Sciatic nerve (tissue), 2 donors: ENCODE measurements around the gene UBE2S. TPM values are rescaled to one million over a fixed set of nuclear protein-coding genes. Genes with fewer than 3 reads are reported as not detected.
"Not testable (repeated sequence)": the region's sequence is repeated elsewhere in the genome, so short reads cannot be mapped to it uniquely, and the experiment has no call there.

ENCODE experiments used
- ATAC-seq: fragments of 200-7000 bp; cut with Tn5 transposase; one replicate; pipeline ENCODE4 v1.9.1; 2020; ENCODE audit warnings: mild to moderate bottlenecking, moderate library complexity
- DNase-seq: peaks from one replicate; pipeline ENCODE4 v3.0.0-alpha.2; 2020; ENCODE audit warnings: low spot score
- intact Hi-C: fragments of 100-400 bp; cut with DNase I; formaldehyde crosslinking; loops from one replicate; pipeline ENCODE4 v1.14.2; 2022
- total RNA-seq: library from RNA; stranded (reverse); fragmentation: NEBNext Ultra II Directional; extraction: Animal tissue kit (Norgen Biotek cat#: 25700); gene quantifications from one replicate; pipeline ENCODE4 v1.2.1, GENCODE V29; 2021
- donor health status: DM: no; HTN: no; CAD: no.
- donor health status: DM: no; HTN: no; CAD: no.

Gene UBE2S
- total RNA-seq = 17.1 TPM

- DNase-seq, intact Hi-C loops, ATAC-seq: not testable (repeated sequence)
Measured at GRCh38 chr19:55407550-55407799, at the start of gene UBE2S. UBE2S (minus strand) TSS chr19:55407788; CDS start chr19:55407589, 199 bp downstream.

- ATAC-seq (no peak), DNase-seq (no peak)
- intact Hi-C loops = no loop called here
Measured at GRCh38 chr19:55456347-55456746, 48.8 kb upstream of the UBE2S start.

GRCh38 chr19:55455576-55456235, 48.1 kb upstream of the UBE2S start:
- intact Hi-C loops = no loop called here
- no peak for DNase-seq
- no peak for ATAC-seq

GRCh38 chr19:55454787-55455243, 47.2 kb upstream of the UBE2S start:
- ATAC-seq (no peak), DNase-seq (no peak)
- intact Hi-C loops = no loop called here

GRCh38 chr19:55453511-55454260, 46.1 kb upstream of the UBE2S start:
- DNase-seq (no peak), ATAC-seq (no peak)
- intact Hi-C loops = no loop called here

GRCh38 chr19:55452749-55453346, 45.3 kb upstream of the UBE2S start:
- ATAC-seq (peak; percentile 85), DNase-seq (peak; percentile 83)
- intact Hi-C loops = no loop called here

- intact Hi-C loops = no loop called here
- ATAC-seq = no peak
- no peak for DNase-seq
Measured at GRCh38 chr19:55451965-55452748, 44.6 kb upstream of the UBE2S start.

- no peak for DNase-seq
- intact Hi-C loops = no loop called here
- ATAC-seq = no peak
Measured at GRCh38 chr19:55451163-55451964, 43.8 kb upstream of the UBE2S start.

- ATAC-seq = no peak
- no peak for DNase-seq
- intact Hi-C loops = no loop called here
Measured at GRCh38 chr19:55449469-55449868, 41.9 kb upstream of the UBE2S start.

- intact Hi-C loops, DNase-seq, ATAC-seq: not testable (repeated sequence)
Measured at GRCh38 chr19:55448175-55448490, 40.5 kb upstream of the UBE2S start.

GRCh38 chr19:55447421-55448174, 40.0 kb upstream of the UBE2S start:
- DNase-seq (no peak), ATAC-seq (peak; percentile 54)
- intact Hi-C loops = no loop called here

- DNase-seq (no peak), ATAC-seq (no peak)
- intact Hi-C loops = no loop called here
Measured at GRCh38 chr19:55446060-55446459, 38.5 kb upstream of the UBE2S start.

- intact Hi-C loops = no loop called here
- ATAC-seq (no peak), DNase-seq (no peak)
Measured at GRCh38 chr19:55444646-55445045, 37.1 kb upstream of the UBE2S start.

GRCh38 chr19:55443824-55444480, 36.4 kb upstream of the UBE2S start:
- DNase-seq = no peak
- ATAC-seq = no peak
- intact Hi-C loops = no loop called here

GRCh38 chr19:55443045-55443823, 35.6 kb upstream of the UBE2S start, which contains the start of gene SHISA7:
SHISA7 (minus strand) TSS chr19:55443300; CDS start chr19:55442863, 437 bp downstream.
- DNase-seq = no peak
- intact Hi-C loops = no loop called here
- no peak for ATAC-seq

GRCh38 chr19:55442372-55442961, 34.9 kb upstream of the UBE2S start:
- ATAC-seq (no peak), DNase-seq (no peak)
- intact Hi-C loops = no loop called here
